Measurements from ENCODE around the gene FAM174C.

Gene FAM174C

DNA sequence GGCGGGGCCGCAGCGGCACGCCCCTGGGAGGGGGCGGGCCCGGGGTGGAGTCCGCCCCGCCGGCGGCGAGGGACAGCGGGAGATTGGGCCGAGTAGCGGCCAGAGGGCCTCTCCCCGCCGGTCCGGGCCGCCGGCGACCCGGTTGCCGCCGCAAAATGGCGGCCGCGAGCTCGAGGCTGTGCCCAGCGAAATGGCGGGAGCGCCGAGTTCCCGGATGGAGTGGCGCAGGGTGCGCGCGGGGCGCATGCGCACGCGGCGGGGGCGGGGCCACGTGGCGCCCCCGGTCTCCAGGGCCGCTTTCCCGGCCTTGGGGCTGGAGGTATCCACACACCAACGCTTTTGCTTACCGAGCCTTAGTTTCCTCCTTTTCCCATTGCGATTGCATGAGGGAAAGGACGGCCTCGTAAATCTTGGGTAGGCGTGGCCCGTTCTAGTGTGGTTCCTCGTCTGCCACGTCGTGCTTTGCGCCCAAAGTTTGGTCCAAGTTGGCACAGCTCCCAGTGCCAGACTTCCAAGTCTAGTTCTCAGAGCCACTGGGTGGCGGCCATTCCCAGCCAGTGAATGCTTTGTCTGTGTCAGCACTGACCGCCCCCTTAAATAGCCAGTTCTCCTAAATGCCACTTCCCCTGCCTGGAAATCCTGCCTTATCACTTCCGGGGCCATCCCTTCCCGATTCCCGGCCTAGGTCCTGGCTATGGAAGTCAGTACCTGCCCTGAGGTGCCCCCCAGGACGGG is 5.7 kb upstream of the FAM174C start:
- peak; percentile 78 to 88 (median 84) for DNase-seq
- peaks cover 0 to 6% (median 0%) of the 10 kb centered on the region in 5 experiments for H3K27me3 ChIP-seq (replicated peaks in 2 of 5; ENCODE audit: control insufficient read depth in 4 of 5, insufficient read depth in 5 of 5, low read length in 4 of 5)
- peak overlapping the region; percentile 68 to 94 (median 83) for H3K4me3 ChIP-seq (ENCODE audit: control insufficient read depth in 1 of 7, extremely low read depth in 1 of 7, insufficient read depth in 4 of 7, low read depth in 2 of 7, low read length in 6 of 7)
- no peaks in the 10 kb centered on the region for H3K9me3 ChIP-seq (ENCODE audit: control extremely low read depth in 1 of 5, control insufficient read depth in 4 of 5, insufficient read depth in 2 of 5, low read depth in 1 of 5, low read length in 4 of 5)
- ChIA-PET POLR2A (interaction anchor here (0.6 to 5.0 kb wide), 13 partner anchors 9 to 1512 kb away, joined by 3 to 98 read pairs (median 6); partner anchors contain the start of genes ATP5F1D, CNN2 and MIDN), CTCF (interaction anchor here (1.0 to 17.7 kb wide), 3 partner anchors 10 to 113 kb away, joined by 4 to 268 read pairs (median 5); no protein-coding TSS in a partner anchor)
- H3K36me3 ChIP-seq (ENCODE audit: control insufficient read depth in 4 of 4, insufficient read depth in 4 of 4, low read length in 3 of 4) = peaks cover 2 to 41% (median 37%) of the 10 kb centered on the region in 4 experiments
- under 1% methylated on average over 60 of the region's 64 CpGs for WGBS (ENCODE audit: insufficient coverage)
- H3K27ac ChIP-seq (ENCODE audit: insufficient read depth in 1 of 2, low read depth in 1 of 2, low read length in 2 of 2, poor library complexity in 1 of 2, severe bottlenecking in 2 of 2) = peak overlapping the region; percentile 90 to 94
- peaks cover 8 to 83% (median 82%) of the 10 kb centered on the region in 4 experiments for H3K4me1 ChIP-seq (ENCODE audit: control extremely low read depth in 1 of 4, control insufficient read depth in 4 of 4, insufficient read depth in 4 of 4, low read length in 3 of 4)

- Histone ChIP-seq H3K36me3 (ENCODE audit: control insufficient read depth in 4 of 4, insufficient read depth in 4 of 4, low read length in 3 of 4) (peaks cover 2 to 45% (median 39%) of the 10 kb centered on the region in 4 experiments), H3K27ac (ENCODE audit: insufficient read depth in 1 of 2, low read depth in 1 of 2, low read length in 2 of 2, poor library complexity in 1 of 2, severe bottlenecking in 2 of 2) (peak overlapping the region; percentile 90 to 94), H3K27me3 (replicated peaks in 2 of 5; ENCODE audit: control insufficient read depth in 4 of 5, insufficient read depth in 5 of 5, low read length in 4 of 5) (peaks cover 0 to 6% (median 0%) of the 10 kb centered on the region in 5 experiments), H3K9me3 (ENCODE audit: control extremely low read depth in 1 of 5, control insufficient read depth in 4 of 5, insufficient read depth in 2 of 5, low read depth in 1 of 5, low read length in 4 of 5) (no peaks in the 10 kb centered on the region), H3K4me1 (ENCODE audit: control extremely low read depth in 1 of 4, control insufficient read depth in 4 of 4, insufficient read depth in 4 of 4, low read length in 3 of 4) (peaks cover 8 to 86% (median 84%) of the 10 kb centered on the region in 4 experiments), H3K4me3 (ENCODE audit: control insufficient read depth in 1 of 7, extremely low read depth in 1 of 7, insufficient read depth in 4 of 7, low read depth in 2 of 7, low read length in 6 of 7) (peak overlapping the region; percentile 29 to 94 (median 81))
- DNase-seq = no peak
- ChIA-PET CTCF (interaction anchor here (1.2 kb wide), 1 partner anchor 26 kb away, joined by 4 read pairs; no protein-coding TSS in a partner anchor), POLR2A (interaction anchor here (0.5 to 5.0 kb wide), 4 partner anchors 9 to 244 kb away, joined by 3 to 98 read pairs (median 6); partner anchors contain the start of gene CNN2)
- WGBS (ENCODE audit: insufficient coverage) = 10% methylated on average over 4 of the region's 8 CpGs
These were observed 5.0 kb upstream of the FAM174C start for GRCh38 chr19:1270213-1270853.

DNA sequence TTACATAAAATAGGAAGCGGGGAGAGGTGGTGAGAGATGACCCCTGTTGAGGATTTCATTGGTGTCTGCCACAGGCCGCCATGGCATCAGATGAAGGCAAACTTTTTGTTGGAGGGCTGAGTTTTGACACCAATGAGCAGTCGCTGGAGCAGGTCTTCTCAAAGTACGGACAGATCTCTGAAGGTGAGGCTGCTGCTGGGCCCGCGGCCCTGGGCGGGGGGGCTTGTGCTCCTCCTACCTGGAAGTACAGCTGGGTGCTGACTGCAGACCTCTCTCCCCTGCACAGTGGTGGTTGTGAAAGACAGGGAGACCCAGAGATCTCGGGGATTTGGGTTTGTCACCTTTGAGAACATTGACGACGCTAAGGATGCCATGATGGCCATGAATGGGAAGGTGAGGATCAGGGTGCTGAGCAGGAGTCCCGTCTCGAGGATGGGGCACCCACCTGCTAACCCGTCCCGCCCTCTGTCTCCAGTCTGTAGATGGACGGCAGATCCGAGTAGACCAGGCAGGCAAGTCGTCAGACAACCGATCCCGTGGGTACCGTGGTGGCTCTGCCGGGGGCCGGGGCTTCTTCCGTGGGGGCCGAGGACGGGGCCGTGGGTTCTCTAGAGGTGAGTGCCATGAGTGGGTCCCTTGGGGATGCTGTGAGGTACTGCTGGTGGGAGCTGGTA is 4.3 kb upstream of the FAM174C start:
- DNase-seq = no peak
- Histone ChIP-seq H3K4me3 (ENCODE audit: control insufficient read depth in 1 of 7, extremely low read depth in 1 of 7, insufficient read depth in 4 of 7, low read depth in 2 of 7, low read length in 6 of 7) (peak overlapping the region in 5 of 7 experiments; percentile 26 to 94 (median 87)), H3K27ac (ENCODE audit: insufficient read depth in 1 of 2, low read depth in 1 of 2, low read length in 2 of 2, poor library complexity in 1 of 2, severe bottlenecking in 2 of 2) (peak overlapping the region; percentile 33 to 94), H3K9me3 (ENCODE audit: control extremely low read depth in 1 of 5, control insufficient read depth in 4 of 5, insufficient read depth in 2 of 5, low read depth in 1 of 5, low read length in 4 of 5) (no peaks in the 10 kb centered on the region), H3K27me3 (replicated peaks in 2 of 5; ENCODE audit: control insufficient read depth in 4 of 5, insufficient read depth in 5 of 5, low read length in 4 of 5) (peaks cover 0 to 6% (median 0%) of the 10 kb centered on the region in 5 experiments), H3K36me3 (ENCODE audit: control insufficient read depth in 4 of 4, insufficient read depth in 4 of 4, low read length in 3 of 4) (peaks cover 2 to 45% (median 39%) of the 10 kb centered on the region in 4 experiments), H3K4me1 (ENCODE audit: control extremely low read depth in 1 of 4, control insufficient read depth in 4 of 4, insufficient read depth in 4 of 4, low read length in 3 of 4) (peaks cover 8 to 85% (median 79%) of the 10 kb centered on the region in 4 experiments)
- POLR2A ChIA-PET = interaction anchor here (0.5 to 1.4 kb wide), 2 partner anchors 18 to 148 kb away, joined by 4 to 5 read pairs; no protein-coding TSS in a partner anchor
- 92% methylated on average over 24 of the region's 26 CpGs for WGBS (ENCODE audit: insufficient coverage)
- CTCF ChIA-PET = interaction anchor here (1.2 kb wide), 1 partner anchor 26 kb away, joined by 4 read pairs; no protein-coding TSS in a partner anchor

GRCh38 chr19:1271528-1272422 is 3.6 kb upstream of the FAM174C start:
- ChIA-PET POLR2A (interaction anchor here (1.4 to 1.8 kb wide), 2 partner anchors 19 to 28 kb away, joined by 4 to 5 read pairs; no protein-coding TSS in a partner anchor), CTCF (interaction anchor here (1.2 to 2.8 kb wide), 2 partner anchors 27 to 28 kb away, joined by 4 to 15 read pairs; no protein-coding TSS in a partner anchor)
- Histone ChIP-seq H3K4me3 (ENCODE audit: control insufficient read depth in 1 of 7, extremely low read depth in 1 of 7, insufficient read depth in 4 of 7, low read depth in 2 of 7, low read length in 6 of 7) (peak overlapping the region in 2 of 7 experiments; percentile 19 to 94), H3K27me3 (replicated peaks in 2 of 5; ENCODE audit: control insufficient read depth in 4 of 5, insufficient read depth in 5 of 5, low read length in 4 of 5) (peaks cover 0 to 6% (median 0%) of the 10 kb centered on the region in 5 experiments), H3K36me3 (ENCODE audit: control insufficient read depth in 4 of 4, insufficient read depth in 4 of 4, low read length in 3 of 4) (peaks cover 2 to 45% (median 39%) of the 10 kb centered on the region in 4 experiments), H3K4me1 (ENCODE audit: control extremely low read depth in 1 of 4, control insufficient read depth in 4 of 4, insufficient read depth in 4 of 4, low read length in 3 of 4) (peaks cover 8 to 85% (median 79%) of the 10 kb centered on the region in 4 experiments), H3K9me3 (ENCODE audit: control extremely low read depth in 1 of 5, control insufficient read depth in 4 of 5, insufficient read depth in 2 of 5, low read depth in 1 of 5, low read length in 4 of 5) (no peaks in the 10 kb centered on the region), H3K27ac (ENCODE audit: insufficient read depth in 1 of 2, low read depth in 1 of 2, low read length in 2 of 2, poor library complexity in 1 of 2, severe bottlenecking in 2 of 2) (peak overlapping the region in 1 of 2 experiments; percentile 94)
- DNase-seq = no peak
- WGBS (ENCODE audit: insufficient coverage) = 93% methylated on average over 36 of the region's 37 CpGs

DNA sequence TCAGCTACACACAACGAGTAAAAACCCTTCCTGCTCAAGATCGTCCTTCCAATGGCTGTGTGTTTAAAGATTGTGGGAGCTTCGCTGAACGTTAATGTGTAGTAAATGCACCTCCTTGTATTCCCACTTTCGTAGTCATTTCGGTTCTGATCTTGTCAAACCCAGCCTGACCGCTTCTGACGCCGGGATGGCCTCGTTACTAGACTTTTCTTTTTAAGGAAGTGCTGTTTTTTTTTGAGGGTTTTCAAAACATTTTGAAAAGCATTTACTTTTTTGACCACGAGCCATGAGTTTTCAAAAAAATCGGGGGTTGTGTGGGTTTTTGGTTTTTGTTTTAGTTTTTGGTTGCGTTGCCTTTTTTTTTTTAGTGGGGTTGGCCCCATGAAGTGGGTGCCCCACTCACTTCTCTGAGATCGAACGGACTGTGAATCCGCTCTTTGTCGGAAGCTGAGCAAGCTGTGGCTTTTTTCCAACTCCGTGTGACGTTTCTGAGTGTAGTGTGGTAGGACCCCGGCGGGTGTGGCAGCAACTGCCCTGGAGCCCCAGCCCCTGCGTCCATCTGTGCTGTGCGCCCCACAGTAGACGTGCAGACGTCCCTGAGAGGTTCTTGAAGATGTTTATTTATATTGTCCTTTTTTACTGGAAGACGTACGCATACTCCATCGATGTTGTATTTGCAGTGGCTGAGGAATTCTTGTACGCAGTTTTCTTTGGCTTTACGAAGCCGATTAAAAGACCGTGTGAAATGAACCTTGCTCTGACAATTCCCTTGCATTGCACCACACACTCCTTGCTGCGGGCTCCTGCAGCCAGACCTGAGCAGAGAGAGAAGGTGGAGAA is 2.7 kb upstream of the FAM174C start:
- peaks cover 0 to under 1% (median 0%) of the 10 kb centered on the region in 5 experiments for H3K27me3 ChIP-seq (replicated peaks in 2 of 5; ENCODE audit: control insufficient read depth in 4 of 5, insufficient read depth in 5 of 5, low read length in 4 of 5)
- H3K27ac ChIP-seq (ENCODE audit: insufficient read depth in 1 of 2, low read depth in 1 of 2, low read length in 2 of 2, poor library complexity in 1 of 2, severe bottlenecking in 2 of 2) = peak overlapping the region in 1 of 2 experiments; percentile 94
- ChIA-PET CTCF (interaction anchor here (2.8 kb wide), 1 partner anchor 28 kb away, joined by 15 read pairs; no protein-coding TSS in a partner anchor), POLR2A (interaction anchor here (1.4 to 1.8 kb wide), 2 partner anchors 20 to 29 kb away, joined by 4 to 5 read pairs; no protein-coding TSS in a partner anchor)
- H3K4me3 ChIP-seq (ENCODE audit: control insufficient read depth in 1 of 7, extremely low read depth in 1 of 7, insufficient read depth in 4 of 7, low read depth in 2 of 7, low read length in 6 of 7) = no peak overlapping the region
- WGBS (ENCODE audit: insufficient coverage) = 91% methylated on average over 26 of the region's 33 CpGs
- H3K9me3 ChIP-seq (ENCODE audit: control extremely low read depth in 1 of 5, control insufficient read depth in 4 of 5, insufficient read depth in 2 of 5, low read depth in 1 of 5, low read length in 4 of 5) = no peaks in the 10 kb centered on the region
- DNase-seq = no peak
- H3K36me3 ChIP-seq (ENCODE audit: control insufficient read depth in 4 of 4, insufficient read depth in 4 of 4, low read length in 3 of 4) = peaks cover 2 to 50% (median 39%) of the 10 kb centered on the region in 4 experiments
- peaks cover 8 to 79% (median 75%) of the 10 kb centered on the region in 4 experiments for H3K4me1 ChIP-seq (ENCODE audit: control extremely low read depth in 1 of 4, control insufficient read depth in 4 of 4, insufficient read depth in 4 of 4, low read length in 3 of 4)
